ENCODE results near the gene VWA3A.
"Not testable (repeated sequence)": the region's sequence is repeated elsewhere in the genome, so short reads cannot be mapped to it uniquely, and the experiment has no call there.

Gene VWA3A

GRCh38 chr16:22092143-22092933 lies at the start of gene VWA3A:
Gene VWA3A (plus strand): TSS chr16:22092541. CDS start chr16:22092638, 97 bp downstream.
- DNase-seq (ENCODE audit: low read depth): peak; percentile 72
- no peak for TF ChIP-seq CTCF (conservative IDR thresholded peaks at IDR 0.05; ENCODE audit: low read depth, low read length)
- H3K4me3 ChIP-seq (ENCODE audit: low read depth, low read length): no peak within 1 kb of the TSS

GRCh38 chr16:22043882-22044281 lies 48.5 kb upstream of the VWA3A start:
- not testable (repeated sequence) for DNase-seq (ENCODE audit: low read depth); H3K4me3 ChIP-seq (ENCODE audit: low read depth, low read length)

- DNase-seq (ENCODE audit: low read depth): not testable (repeated sequence)
Observed at GRCh38 chr16:22045888-22046287, 46.5 kb upstream of the VWA3A start.

GRCh38 chr16:22050963-22051362 lies 41.4 kb upstream of the VWA3A start:
- TF ChIP-seq CTCF (conservative IDR thresholded peaks at IDR 0.05; ENCODE audit: low read depth, low read length): no peak
- no peak for DNase-seq (ENCODE audit: low read depth)
- no peak overlapping the region for H3K4me3 ChIP-seq (ENCODE audit: low read depth, low read length)

More at GRCh38 chr16:22045888-22046287, 46.5 kb upstream of the VWA3A start:
- not testable (repeated sequence) for H3K4me3 ChIP-seq (ENCODE audit: low read depth, low read length)

- DNase-seq (ENCODE audit: low read depth): no peak
- H3K4me3 ChIP-seq (ENCODE audit: low read depth, low read length): no peak overlapping the region
- no peak for TF ChIP-seq CTCF (conservative IDR thresholded peaks at IDR 0.05; ENCODE audit: low read depth, low read length)
Observed at GRCh38 chr16:22052980-22053379, 39.4 kb upstream of the VWA3A start.

- DNase-seq (ENCODE audit: low read depth): no peak
- no peak overlapping the region for H3K4me3 ChIP-seq (ENCODE audit: low read depth, low read length)
- TF ChIP-seq CTCF (conservative IDR thresholded peaks at IDR 0.05; ENCODE audit: low read depth, low read length): no peak
Observed at GRCh38 chr16:22053921-22054341, 38.4 kb upstream of the VWA3A start.

GRCh38 chr16:22054847-22055590 lies 37.3 kb upstream of the VWA3A start:
- H3K4me3 ChIP-seq (ENCODE audit: low read depth, low read length): no peak overlapping the region
- DNase-seq (ENCODE audit: low read depth): no peak
- TF ChIP-seq CTCF (conservative IDR thresholded peaks at IDR 0.05; ENCODE audit: low read depth, low read length): no peak

GRCh38 chr16:22055881-22056280 lies 36.5 kb upstream of the VWA3A start:
- TF ChIP-seq CTCF (conservative IDR thresholded peaks at IDR 0.05; ENCODE audit: low read depth, low read length): peak; percentile 40
- H3K4me3 ChIP-seq (ENCODE audit: low read depth, low read length): no peak overlapping the region
- DNase-seq (ENCODE audit: low read depth): peak; percentile 4
